Epithelial cell of esophagus (primary cell): ENCODE measurements around the gene IL5RA.

ENCODE experiments used
- DNase-seq: peaks from one replicate; pipeline ENCODE4 v3.0.0; 2010; ENCODE audit warnings: low read depth
- H3K4me3 ChIP-seq: 2 replicates; pipeline ENCODE4 v1.5.1; 2011; ENCODE audit warnings: mild to moderate bottlenecking, low read length, control low read depth
- CTCF ChIP-seq: IDR thresholded peaks from 2 replicates; pipeline ENCODE4 v1.5.1; 2011; ENCODE audit warnings: low read depth, mild to moderate bottlenecking, low read length, control low read depth, inconsistent platforms; ENCODE audit not compliant: insufficient read depth; ENCODE audit errors: missing control alignments

IL5RA gene

DNA sequence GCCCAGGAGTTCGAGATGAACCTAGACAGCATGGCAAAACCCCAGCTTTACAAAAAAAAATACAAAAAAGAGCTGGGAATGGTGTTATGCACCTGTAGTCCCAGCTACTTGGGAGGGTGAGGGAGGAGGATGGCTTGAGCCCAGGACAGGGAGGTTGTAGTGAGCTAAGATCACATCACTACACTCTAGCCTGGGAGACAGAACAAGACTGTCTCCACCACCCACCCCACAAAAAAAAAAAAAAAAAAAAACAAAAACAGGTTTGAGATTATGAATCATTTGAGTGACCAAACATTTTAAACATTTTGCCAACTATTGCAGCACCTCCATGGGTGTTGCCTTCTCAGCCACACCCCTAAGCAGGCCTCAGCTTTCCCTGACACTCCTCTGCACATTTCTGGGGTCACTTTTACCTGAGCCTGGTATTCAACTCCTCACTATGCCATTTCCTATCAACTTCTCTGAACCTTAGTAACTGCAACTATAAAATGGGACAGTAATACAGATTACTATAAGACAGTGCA is 41.8 kb downstream of the IL5RA start:
- no peak for TF ChIP-seq CTCF

GRCh38 chr3:3066910-3067309 is 43.3 kb downstream of the IL5RA start:
- TF ChIP-seq CTCF = no peak
- DNase-seq = no peak
- H3K4me3 ChIP-seq = no peak overlapping the region

More for the DNA sequence above, 41.8 kb downstream of the IL5RA start:
- no peak overlapping the region for H3K4me3 ChIP-seq
- peak; percentile 56 for DNase-seq

DNA sequence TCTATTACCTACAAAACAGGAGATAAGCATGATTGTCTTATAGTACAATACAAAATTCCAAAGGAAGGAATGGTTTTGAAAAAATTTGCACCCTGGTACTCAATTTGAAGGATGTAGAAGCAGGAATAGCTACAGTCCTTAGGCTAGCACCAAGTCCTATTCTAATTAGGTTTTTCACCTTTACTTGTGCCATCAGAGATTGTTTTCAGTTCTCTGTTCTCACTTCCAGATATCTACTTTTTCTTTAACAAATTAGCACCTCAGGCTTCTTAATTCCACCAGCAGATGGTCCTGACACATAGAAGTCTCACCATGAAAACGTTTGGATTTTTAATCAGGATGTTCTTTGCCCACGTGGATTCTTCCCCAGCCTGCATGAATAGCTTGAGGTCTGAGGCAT is 43.8 kb downstream of the IL5RA start:
- H3K4me3 ChIP-seq = no peak overlapping the region
- no peak for DNase-seq
- TF ChIP-seq CTCF = no peak

DNA sequence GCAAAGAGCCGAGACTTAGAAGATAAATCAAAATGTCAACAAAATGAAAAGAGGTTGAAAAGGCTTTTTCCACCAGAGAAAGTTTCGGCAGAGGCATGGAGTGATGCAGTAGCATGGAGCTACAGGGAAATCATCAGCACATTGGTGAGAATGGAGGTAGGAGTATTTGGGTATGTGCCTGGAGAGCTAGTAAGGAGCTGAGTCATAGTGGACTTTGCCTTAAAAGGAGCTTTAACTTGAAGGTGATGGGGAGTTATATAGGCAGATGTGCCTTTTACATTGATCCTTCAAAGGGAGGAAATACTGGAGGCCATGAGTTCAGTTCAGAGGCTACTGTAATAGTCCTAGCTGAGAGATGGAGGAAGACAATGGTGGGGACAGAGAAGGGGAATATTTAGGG is 44.3 kb downstream of the IL5RA start:
- TF ChIP-seq CTCF = no peak
- peak; percentile 24 for DNase-seq
- H3K4me3 ChIP-seq = no peak overlapping the region

- no peak for DNase-seq
- TF ChIP-seq CTCF = no peak
- no peak overlapping the region for H3K4me3 ChIP-seq
Measured at GRCh38 chr3:3064297-3064696, 45.9 kb downstream of the IL5RA start.

DNA sequence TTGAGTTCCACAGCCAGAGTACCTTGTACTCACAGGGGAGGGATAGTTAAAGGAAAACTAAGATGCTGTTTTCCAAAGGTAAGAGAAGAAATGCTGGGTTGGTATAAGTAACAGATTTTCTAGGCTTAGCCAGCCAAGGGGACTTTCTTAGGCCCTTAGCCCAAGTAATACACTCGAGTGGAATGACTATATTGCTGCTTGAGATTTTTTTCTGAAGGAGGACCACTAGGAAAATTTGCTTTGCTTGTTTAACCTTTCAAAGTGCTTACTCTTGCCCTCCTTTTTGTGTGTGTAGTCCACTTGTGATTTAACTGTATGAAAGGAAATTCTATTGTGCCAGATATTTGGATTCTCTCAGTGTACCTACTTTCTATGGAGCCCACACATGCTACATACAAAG is 50.5 kb downstream of the IL5RA start:
- TF ChIP-seq CTCF = no peak
- no peak for DNase-seq

GRCh38 chr3:3053974-3054373 is 56.2 kb downstream of the IL5RA start:
- DNase-seq = no peak
- no peak overlapping the region for H3K4me3 ChIP-seq
- no peak for TF ChIP-seq CTCF

More for the DNA sequence above, 50.5 kb downstream of the IL5RA start:
- H3K4me3 ChIP-seq = no peak overlapping the region
